G401 (cell line): Measurements from ENCODE around the gene OR5I1. TPM values are rescaled to one million over a fixed set of nuclear protein-coding genes. Genes with fewer than 3 reads are reported as not detected.
A peak's percentile ranks its signal among the peaks of the same experiment; 100 is the strongest.
"Not testable (repeated sequence)": the region's sequence is repeated elsewhere in the genome, so short reads cannot be mapped to it uniquely, and the experiment has no call there.

Experiments used
- DNase-seq: peaks from one replicate; pipeline ENCODE4 v3.0.0-alpha.2; 2015; ENCODE audit warnings: low spot score
- in situ Hi-C: cut with HindIII; loops from 2 replicates; pipeline ENCODE4 v1.10.0; 2016; ENCODE audit warnings: low sequenced_read_pairs, mixed read lengths
- total RNA-seq: library from RNA; depleted of rRNA; stranded (reverse); fragments of >200 nt; shearing (Covaris generic); gene quantifications from 2 replicates; pipeline ENCODE4 v1.2.3, GENCODE V29; 2014; rRNA removed

The OR5I1 gene
- not detected in 2 replicates for total RNA-seq

GRCh38 chr11:55936300-55936699, at the start of gene OR5I1:
TSS of gene OR5I1 (minus strand) at chr11:55936400. CDS start at chr11:55936400, 0 bp downstream.
- in situ Hi-C loops, result no loop called here
- no peak for DNase-seq

GRCh38 chr11:55970935-55971334, 34.7 kb upstream of the OR5I1 start:
- in situ Hi-C loops, result no loop called here
- DNase-seq, result no peak

GRCh38 chr11:55969845-55970244, 33.6 kb upstream of the OR5I1 start, which contains the start of gene OR10AG1:
TSS of gene OR10AG1 (minus strand) at chr11:55969945. CDS start at chr11:55969907, 38 bp downstream.
- in situ Hi-C loops, result no loop called here

GRCh38 chr11:55967914-55968313, 31.7 kb upstream of the OR5I1 start:
- DNase-seq, result no peak
- in situ Hi-C loops, result no loop called here

More at GRCh38 chr11:55969845-55970244, 33.6 kb upstream of the OR5I1 start, which contains the start of gene OR10AG1:
- no peak for DNase-seq

GRCh38 chr11:55966391-55966790, 30.2 kb upstream of the OR5I1 start:
- in situ Hi-C loops, result no loop called here

GRCh38 chr11:55956521-55956920, 20.3 kb upstream of the OR5I1 start:
- in situ Hi-C loops, result no loop called here
- no peak for DNase-seq

More at GRCh38 chr11:55966391-55966790, 30.2 kb upstream of the OR5I1 start:
- DNase-seq, result no peak

- in situ Hi-C loops, result no loop called here
- no peak for DNase-seq
These were observed 13.1 kb upstream of the OR5I1 start for GRCh38 chr11:55949330-55949729.

- DNase-seq, result peak; percentile 23
- in situ Hi-C loops, result no loop called here
These were observed 6.7 kb upstream of the OR5I1 start for GRCh38 chr11:55942785-55943392.

- in situ Hi-C loops, result no loop called here
- no peak for DNase-seq
These were observed 15.7 kb downstream of the OR5I1 start for GRCh38 chr11:55920537-55920936.

- no peak for DNase-seq
- in situ Hi-C loops, result no loop called here
These were observed 21.7 kb downstream of the OR5I1 start, which contains the start of gene OR5W2 for GRCh38 chr11:55914482-55914881. TSS of gene OR5W2 (minus strand) at chr11:55914582. CDS start at chr11:55914582, 0 bp downstream.

- DNase-seq, result no peak
- in situ Hi-C loops, result no loop called here
These were observed 33.9 kb downstream of the OR5I1 start for GRCh38 chr11:55902308-55902707.

- in situ Hi-C loops, result no loop called here
- no peak for DNase-seq
These were observed 41.0 kb downstream of the OR5I1 start for GRCh38 chr11:55895216-55895615.

- DNase-seq, in situ Hi-C loops: not testable (repeated sequence)
These were observed 50.7 kb downstream of the OR5I1 start for GRCh38 chr11:55885481-55885880.

Other genes starting within 250 kb of the OR5I1 start
- not detected in 2 replicates for gene OR5D13, start 163.0 kb downstream of the OR5I1 start, total RNA-seq
- not detected in 2 replicates for gene OR5D14, start 140.8 kb downstream of the OR5I1 start, total RNA-seq
- gene OR5L1, start 125.0 kb downstream of the OR5I1 start, total RNA-seq, result not detected in 2 replicates
- not detected in 2 replicates for gene OR5D18, start 116.8 kb downstream of the OR5I1 start, total RNA-seq
- not detected in 2 replicates for gene OR5L2, start 109.2 kb downstream of the OR5I1 start, total RNA-seq
- not detected in 2 replicates for gene OR5D16, start 97.6 kb downstream of the OR5I1 start, total RNA-seq
- gene TRIM51, start 53.1 kb downstream of the OR5I1 start, total RNA-seq, result 0.18 TPM in 1 of 2 replicates, not detected in the other
- gene OR5W2, start 21.8 kb downstream of the OR5I1 start, total RNA-seq, result not detected in 2 replicates
- gene OR10AG1, start 33.5 kb upstream of the OR5I1 start, total RNA-seq, result not detected in 2 replicates
- gene OR5F1, start 58.2 kb upstream of the OR5I1 start, total RNA-seq, result not detected in 2 replicates
- gene OR5AS1, start 91.3 kb upstream of the OR5I1 start, total RNA-seq, result not detected in 2 replicates
- gene OR8I2, start 156.9 kb upstream of the OR5I1 start, total RNA-seq, result not detected in 2 replicates
- gene OR8H2, start 167.3 kb upstream of the OR5I1 start, total RNA-seq, result not detected in 2 replicates
- gene OR8H3, start 186.0 kb upstream of the OR5I1 start, total RNA-seq, result not detected in 2 replicates
- gene OR8J3, start 203.8 kb upstream of the OR5I1 start, total RNA-seq, result not detected in 2 replicates
- not detected in 2 replicates for gene OR8K5, start 223.9 kb upstream of the OR5I1 start, total RNA-seq
- not detected in 2 replicates for gene OR5J2, start 240.2 kb upstream of the OR5I1 start, total RNA-seq